ENCODE measurements around the gene CCDC30. TPM values are rescaled to one million over a fixed set of nuclear protein-coding genes. Genes with fewer than 3 reads are reported as not detected.

Gene CCDC30
- total and polyA plus RNA-seq, 9 of the 15 experiments (the other 6 are each of a cell fraction or from before 2014, with no cell fraction given): 0.05 to 0.91 (median 0.24) TPM

DNA sequence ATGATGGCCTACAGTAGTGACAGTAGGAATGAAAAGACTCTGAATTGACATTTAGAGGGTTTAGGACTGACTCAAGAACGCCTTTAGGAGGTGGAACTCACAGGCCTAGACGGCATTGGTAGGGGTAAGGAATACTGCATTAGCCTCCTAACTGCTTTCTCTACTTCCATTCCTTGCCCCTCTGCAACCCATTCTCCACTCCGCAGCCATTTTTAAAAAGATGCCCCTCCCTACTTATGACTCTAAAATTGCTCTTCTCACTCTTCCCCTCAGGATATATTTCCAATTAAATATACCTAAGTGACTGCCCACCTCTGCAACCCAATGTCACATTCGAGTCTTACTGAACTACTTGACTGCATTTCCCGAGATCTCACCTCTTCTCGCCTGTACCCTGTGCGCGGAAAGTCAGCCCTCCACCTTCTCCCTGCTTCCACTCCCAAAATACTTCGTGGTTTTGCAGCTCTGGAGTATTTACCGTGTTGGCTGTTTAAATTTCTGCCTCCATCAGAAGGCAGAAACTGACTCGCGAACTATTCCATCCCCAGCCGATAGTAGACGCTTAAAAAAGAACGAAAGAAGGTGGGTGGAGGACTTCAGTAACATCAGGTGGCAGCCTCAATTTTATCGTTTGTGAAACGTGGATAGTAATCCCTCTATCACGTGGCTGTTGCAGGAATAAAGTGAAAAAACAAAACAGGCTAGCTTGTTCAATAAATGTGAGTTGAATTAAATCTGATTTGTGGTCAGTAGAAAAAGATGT, 218.0 kb downstream of the CCDC30 start (continued):
- TF ChIP-seq KLF16 (IDR thresholded peaks at IDR 0.05): no peak
- TF ChIP-seq RHOXF2B (CRISPR knock-in tag; conservative IDR thresholded peaks at IDR 0.05): no peak
- no peak for TF ChIP-seq ZFP30 (CRISPR knock-in tag; IDR thresholded peaks at IDR 0.05; ENCODE audit: borderline replicate concordance)
- TF ChIP-seq SMARCB1 (IDR thresholded peaks at IDR 0.05; ENCODE audit: insufficient read length, low read depth): no peak
- TF ChIP-seq, protein P1, sequence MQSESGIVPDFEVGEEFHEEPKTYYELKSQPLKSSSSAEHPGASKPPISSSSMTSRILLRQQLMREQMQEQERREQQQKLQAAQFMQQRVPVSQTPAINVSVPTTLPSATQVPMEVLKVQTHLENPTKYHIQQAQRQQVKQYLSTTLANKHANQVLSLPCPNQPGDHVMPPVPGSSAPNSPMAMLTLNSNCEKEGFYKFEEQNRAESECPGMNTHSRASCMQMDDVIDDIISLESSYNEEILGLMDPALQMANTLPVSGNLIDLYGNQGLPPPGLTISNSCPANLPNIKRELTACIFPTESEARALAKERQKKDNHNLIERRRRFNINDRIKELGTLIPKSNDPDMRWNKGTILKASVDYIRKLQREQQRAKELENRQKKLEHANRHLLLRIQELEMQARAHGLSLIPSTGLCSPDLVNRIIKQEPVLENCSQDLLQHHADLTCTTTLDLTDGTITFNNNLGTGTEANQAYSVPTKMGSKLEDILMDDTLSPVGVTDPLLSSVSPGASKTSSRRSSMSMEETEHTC (IDR thresholded peaks at IDR 0.05): no peak
- no peak for TF ChIP-seq ZNF224 (CRISPR knock-in tag; IDR thresholded peaks at IDR 0.05)
- no peak for TF ChIP-seq TSC22D4 (tag; IDR thresholded peaks at IDR 0.05)
- TF ChIP-seq ZNF311 (CRISPR knock-in tag; IDR thresholded peaks at IDR 0.05): no peak
- TF ChIP-seq KDM5B (IDR thresholded peaks at IDR 0.05; ENCODE audit: insufficient replicate concordance, low read depth, low read length): peak; percentile 11
- TF ChIP-seq NCOA6 (IDR thresholded peaks at IDR 0.05): no peak
- peak; percentile 58; the same call in 1 of the 2 replicates for TF ChIP-seq LCOR (CRISPR knock-in tag; IDR thresholded peaks at IDR 0.05)
- TF ChIP-seq, protein P2, sequence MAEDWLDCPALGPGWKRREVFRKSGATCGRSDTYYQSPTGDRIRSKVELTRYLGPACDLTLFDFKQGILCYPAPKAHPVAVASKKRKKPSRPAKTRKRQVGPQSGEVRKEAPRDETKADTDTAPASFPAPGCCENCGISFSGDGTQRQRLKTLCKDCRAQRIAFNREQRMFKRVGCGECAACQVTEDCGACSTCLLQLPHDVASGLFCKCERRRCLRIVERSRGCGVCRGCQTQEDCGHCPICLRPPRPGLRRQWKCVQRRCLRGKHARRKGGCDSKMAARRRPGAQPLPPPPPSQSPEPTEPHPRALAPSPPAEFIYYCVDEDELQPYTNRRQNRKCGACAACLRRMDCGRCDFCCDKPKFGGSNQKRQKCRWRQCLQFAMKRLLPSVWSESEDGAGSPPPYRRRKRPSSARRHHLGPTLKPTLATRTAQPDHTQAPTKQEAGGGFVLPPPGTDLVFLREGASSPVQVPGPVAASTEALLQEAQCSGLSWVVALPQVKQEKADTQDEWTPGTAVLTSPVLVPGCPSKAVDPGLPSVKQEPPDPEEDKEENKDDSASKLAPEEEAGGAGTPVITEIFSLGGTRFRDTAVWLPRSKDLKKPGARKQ (CRISPR knock-in tag; IDR thresholded peaks at IDR 0.05): no peak
- TF ChIP-seq NFYB (IDR thresholded peaks at IDR 0.05; ENCODE audit: extremely low read depth, insufficient read length): no peak
- TF ChIP-seq CSDE1 (IDR thresholded peaks at IDR 0.05): 0 out of 4 replicates have a peak, but pooled peaks of 1 of the 2 experiments have one; percentile 0
- no peak for TF ChIP-seq TEAD1 (CRISPR knock-in tag; IDR thresholded peaks at IDR 0.05)
- no peak for TF ChIP-seq TCF15 (CRISPR knock-in tag; IDR thresholded peaks at IDR 0.05)
- TF ChIP-seq, protein P3, sequence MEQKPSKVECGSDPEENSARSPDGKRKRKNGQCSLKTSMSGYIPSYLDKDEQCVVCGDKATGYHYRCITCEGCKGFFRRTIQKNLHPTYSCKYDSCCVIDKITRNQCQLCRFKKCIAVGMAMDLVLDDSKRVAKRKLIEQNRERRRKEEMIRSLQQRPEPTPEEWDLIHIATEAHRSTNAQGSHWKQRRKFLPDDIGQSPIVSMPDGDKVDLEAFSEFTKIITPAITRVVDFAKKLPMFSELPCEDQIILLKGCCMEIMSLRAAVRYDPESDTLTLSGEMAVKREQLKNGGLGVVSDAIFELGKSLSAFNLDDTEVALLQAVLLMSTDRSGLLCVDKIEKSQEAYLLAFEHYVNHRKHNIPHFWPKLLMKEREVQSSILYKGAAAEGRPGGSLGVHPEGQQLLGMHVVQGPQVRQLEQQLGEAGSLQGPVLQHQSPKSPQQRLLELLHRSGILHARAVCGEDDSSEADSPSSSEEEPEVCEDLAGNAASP (IDR thresholded peaks at IDR 0.05): no peak
- no peak for TF ChIP-seq TOE1 (IDR thresholded peaks at IDR 0.05; ENCODE audit: borderline replicate concordance)
- TF ChIP-seq TOE1 (CRISPR knock-in tag; IDR thresholded peaks at IDR 0.05; ENCODE audit: borderline replicate concordance, low read depth): no peak
- no peak for TF ChIP-seq MAX (CRISPR knock-in tag; IDR thresholded peaks at IDR 0.05)
- TF ChIP-seq, protein P4, sequence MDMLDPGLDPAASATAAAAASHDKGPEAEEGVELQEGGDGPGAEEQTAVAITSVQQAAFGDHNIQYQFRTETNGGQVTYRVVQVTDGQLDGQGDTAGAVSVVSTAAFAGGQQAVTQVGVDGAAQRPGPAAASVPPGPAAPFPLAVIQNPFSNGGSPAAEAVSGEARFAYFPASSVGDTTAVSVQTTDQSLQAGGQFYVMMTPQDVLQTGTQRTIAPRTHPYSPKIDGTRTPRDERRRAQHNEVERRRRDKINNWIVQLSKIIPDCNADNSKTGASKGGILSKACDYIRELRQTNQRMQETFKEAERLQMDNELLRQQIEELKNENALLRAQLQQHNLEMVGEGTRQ (CRISPR knock-in tag; IDR thresholded peaks at IDR 0.05): 0 out of 2 replicates have a peak, but pooled peaks have one; percentile 5
- TF ChIP-seq ELF4 (CRISPR knock-in tag; IDR thresholded peaks at IDR 0.05): 0 out of 2 replicates have a peak, but pooled peaks have one; percentile 8
- no peak for TF ChIP-seq NFIC (IDR thresholded peaks at IDR 0.05)
